T1000 (cell line): ENCODE data around the gene E2F2.

Source experiments
- DNase-seq: peaks from one replicate; lab custom pipeline; 2025; ENCODE audit warnings: mixed read lengths; lab: John Stamatoyannopoulos, UW

The E2F2 gene, protein sequence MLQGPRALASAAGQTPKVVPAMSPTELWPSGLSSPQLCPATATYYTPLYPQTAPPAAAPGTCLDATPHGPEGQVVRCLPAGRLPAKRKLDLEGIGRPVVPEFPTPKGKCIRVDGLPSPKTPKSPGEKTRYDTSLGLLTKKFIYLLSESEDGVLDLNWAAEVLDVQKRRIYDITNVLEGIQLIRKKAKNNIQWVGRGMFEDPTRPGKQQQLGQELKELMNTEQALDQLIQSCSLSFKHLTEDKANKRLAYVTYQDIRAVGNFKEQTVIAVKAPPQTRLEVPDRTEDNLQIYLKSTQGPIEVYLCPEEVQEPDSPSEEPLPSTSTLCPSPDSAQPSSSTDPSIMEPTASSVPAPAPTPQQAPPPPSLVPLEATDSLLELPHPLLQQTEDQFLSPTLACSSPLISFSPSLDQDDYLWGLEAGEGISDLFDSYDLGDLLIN

GRCh38 chr1:23530747-23531561 is at the start of gene E2F2:
TSS of gene E2F2 (minus strand) at chr1:23531233. CDS start at chr1:23530793, 440 bp downstream.
- DNase-seq = peak; percentile 79

GRCh38 chr1:23578997-23579363 is 47.9 kb upstream of the E2F2 start:
- DNase-seq = no peak

- DNase-seq = no peak
Measured at GRCh38 chr1:23578311-23578996, 47.4 kb upstream of the E2F2 start.

DNA sequence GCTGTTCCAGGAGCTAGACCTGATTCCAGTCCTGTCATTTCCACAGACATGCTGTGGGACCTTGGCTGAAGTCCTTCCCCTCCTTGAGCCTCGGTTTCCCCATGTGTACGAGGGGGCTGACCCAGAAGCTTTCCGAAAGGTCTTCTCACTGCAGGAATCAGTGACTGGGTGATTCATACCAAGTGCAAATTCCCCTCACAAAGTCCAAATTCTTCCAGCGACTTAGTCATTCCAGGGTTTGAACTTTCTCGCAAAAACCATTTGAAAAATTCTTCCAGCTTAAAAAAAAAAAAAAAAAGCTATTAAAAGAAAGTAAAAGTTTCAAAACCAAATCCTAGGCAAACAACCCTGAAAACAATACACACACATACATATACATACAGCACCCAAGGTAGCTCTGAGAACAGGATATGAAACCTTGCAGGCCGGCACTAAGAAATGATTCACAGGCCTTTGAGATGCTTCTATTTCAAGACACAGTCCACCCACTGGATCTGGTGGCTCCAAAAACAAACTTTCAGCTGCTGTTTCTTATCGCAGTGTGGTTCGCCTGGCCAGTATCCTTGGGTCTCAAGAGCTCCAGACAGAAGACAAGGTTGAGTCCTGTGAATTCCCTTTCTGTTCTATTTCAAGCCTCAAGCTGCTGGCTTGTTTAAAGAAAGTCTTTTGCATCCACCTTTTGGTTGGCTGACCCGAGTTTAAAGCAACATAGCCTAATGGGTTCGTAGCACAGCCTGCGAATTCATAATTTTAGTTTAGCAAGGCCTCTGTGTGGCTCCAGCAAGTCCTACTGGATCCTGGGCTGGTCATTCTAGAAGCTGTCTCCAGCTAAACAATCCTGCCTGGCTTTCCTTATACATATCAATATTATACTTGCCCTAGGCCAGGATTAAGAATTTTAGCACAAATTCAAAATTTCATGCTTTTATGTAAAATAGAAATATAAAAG is 46.3 kb upstream of the E2F2 start:
- DNase-seq = peak; percentile 23

- DNase-seq = no peak
Measured at GRCh38 chr1:23576338-23577055, 45.5 kb upstream of the E2F2 start.

DNA sequence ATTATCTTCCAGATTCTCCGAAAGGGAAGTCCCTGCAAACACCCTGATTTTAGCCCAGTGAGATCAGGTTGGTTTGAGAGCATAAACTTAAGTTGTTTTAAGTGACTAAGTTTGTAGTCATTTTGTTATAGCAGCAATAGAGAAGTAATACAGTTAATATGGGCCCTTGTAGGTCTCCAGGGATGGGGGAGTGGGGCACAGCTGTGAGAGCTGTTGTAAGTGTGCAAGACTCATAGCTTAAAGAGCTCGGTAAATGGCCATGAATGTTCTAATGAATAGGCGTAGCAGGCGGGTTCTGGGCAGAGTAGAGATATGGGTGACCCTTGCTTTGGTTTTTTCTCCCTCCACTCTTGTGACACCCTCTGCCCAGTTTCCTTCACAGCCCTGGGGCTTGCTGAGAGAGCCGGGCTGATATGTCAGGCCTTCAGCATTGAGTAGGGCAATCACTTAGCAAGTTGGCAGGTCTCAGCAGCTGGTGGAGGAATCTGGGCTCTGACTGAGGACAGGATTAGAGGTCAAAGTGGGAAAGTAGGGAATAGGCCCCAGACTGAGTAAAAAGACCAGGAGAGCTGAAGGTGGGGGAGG is 44.3 kb upstream of the E2F2 start:
- peak; percentile 27 for DNase-seq

DNA sequence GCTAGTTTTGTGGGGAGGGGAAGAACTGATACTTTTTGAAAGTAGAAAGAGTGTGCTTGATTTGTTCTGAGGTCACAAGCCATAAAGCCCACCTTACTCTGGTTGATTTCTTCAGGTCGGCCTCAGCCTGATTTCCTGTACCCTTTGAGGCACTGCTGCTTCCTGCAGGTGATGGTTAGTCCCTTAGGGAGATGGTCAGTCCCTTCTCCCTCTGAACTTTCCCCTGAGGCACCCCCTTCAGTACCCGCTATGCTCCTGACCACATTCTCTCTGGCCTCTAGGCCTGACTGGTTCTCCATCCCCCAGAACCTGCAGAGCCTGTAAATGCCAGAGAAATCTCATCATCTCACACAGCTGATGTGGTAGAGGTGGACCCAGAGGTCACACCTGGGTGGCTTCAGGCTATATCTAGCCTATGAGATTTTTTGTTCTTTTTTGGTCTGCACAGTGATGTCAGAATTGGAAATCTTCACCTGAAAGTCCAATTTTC is 43.3 kb upstream of the E2F2 start:
- DNase-seq = no peak

- no peak for DNase-seq
Measured at GRCh38 chr1:23573574-23574182, 42.6 kb upstream of the E2F2 start.

DNA sequence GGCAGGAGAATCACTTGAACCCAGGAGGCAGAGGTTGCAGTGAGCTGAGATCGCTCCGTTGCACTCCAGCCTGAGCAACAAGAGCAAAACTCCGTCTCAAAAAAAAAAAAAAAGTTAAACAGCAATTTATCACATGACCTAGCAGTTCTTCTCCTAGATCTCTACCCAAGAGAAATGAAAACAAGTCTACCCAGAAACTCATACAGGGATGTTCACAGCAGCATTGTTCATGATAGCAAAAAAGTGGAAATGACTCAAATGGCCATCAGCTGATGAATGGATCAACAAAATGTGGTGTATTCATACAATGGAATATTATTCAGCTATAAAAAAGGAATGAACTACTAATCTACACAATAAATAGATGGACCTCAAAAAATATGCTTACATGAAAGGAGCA is 40.4 kb upstream of the E2F2 start:
- no peak for DNase-seq

DNA sequence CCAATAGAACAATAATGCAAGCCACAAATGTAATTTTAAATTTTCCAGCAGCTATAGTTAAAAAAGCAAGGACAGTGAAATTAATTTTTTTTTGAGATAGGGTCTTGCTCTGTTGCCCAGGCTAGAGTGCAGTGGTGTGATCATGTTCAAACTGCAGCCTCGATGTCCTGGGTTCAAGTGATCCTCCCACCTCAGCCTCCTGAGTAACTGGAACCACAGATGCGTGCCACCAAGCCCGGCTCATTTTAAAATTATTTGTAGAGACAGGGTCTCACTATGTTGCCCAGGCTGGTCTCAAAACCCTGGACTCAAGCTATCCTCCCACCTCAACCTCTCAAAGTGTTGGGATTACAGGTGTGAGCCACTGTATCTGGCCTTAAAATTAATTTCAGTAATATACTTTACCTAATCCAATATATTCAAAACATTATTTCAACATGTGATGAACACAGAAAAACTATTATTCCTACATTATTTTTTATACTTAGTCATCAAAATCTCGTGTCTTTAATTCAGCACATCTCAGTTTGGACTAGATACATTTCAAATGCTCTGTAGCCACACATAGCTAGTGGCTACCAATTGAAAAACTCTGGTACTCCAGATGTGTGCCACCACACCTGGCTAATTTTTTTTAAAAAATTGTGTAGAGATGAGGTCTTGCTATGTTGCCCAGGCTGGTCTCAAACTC is 39.1 kb upstream of the E2F2 start:
- no peak for DNase-seq

DNA sequence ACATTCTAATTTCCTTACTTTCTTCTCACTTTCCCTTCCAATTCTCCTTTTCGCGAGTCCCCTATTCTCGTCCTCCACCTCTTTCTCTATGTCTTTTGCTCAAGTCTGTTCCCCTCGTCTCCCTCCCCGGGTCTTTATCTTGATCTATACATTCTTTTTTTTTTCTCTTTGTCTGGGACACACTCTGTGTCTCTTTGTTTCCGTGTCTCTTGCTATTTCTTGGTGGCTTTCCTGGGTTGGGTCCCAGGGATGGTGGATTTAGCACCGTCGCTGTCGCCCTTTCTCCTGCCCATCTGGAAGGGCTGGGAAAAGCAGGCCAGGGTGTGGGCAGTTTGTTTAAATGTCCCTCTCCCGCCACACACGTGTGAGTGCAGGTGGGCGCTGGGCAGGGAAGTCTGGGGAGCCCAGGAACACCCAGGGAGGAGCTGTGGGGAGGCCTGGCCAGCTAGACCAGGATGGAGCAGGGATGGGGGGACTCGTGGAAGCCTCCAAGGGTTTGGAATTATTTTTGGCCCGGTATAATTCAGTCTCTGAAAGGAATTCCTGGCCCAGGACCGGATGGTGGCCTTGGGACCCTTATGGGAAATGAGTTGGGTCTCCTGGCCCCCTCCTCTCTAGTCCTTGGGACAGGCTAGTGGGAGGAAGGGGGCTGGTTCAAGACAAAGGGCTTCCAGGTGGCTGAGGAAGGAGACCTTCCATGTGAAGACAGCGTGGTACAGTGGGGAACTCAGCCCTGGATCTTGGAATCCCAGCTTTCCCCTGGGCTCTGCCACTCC is 37.8 kb upstream of the E2F2 start:
- DNase-seq = no peak

DNA sequence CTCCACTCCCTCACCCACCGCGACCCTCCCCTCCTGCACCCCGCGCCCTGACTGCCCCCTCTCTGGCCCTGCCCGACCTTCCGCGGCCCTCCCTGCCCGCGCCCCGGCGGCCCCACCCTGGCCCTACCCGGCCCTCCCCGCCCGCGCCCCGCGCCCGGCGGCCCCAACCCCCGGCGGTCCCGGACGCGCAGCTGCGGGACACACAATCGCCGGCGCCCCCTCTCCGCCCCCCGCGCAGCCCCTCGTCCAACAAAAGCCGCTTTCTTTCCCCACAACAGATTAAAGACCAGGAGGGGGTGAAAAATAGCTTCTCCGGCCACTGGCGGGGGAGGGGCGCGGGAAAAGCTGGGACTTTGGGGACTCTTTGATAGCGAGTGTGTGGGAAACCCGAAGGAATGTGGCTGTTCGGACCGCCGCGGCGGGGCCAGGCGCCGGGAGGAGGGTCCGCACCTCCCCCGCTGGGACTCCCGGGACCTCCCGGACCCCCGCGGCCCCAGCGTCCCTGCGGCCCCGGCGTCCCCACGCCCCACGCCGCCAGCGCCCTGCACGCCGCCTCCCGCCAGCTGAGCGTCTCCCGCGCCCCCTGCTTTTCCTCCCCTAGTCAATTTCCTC is 37.1 kb upstream of the E2F2 start:
- DNase-seq = no peak

GRCh38 chr1:23567629-23567995 is 36.6 kb upstream of the E2F2 start:
- DNase-seq = no peak

- DNase-seq = no peak
Measured at GRCh38 chr1:23566304-23566703, 35.3 kb upstream of the E2F2 start.

DNA sequence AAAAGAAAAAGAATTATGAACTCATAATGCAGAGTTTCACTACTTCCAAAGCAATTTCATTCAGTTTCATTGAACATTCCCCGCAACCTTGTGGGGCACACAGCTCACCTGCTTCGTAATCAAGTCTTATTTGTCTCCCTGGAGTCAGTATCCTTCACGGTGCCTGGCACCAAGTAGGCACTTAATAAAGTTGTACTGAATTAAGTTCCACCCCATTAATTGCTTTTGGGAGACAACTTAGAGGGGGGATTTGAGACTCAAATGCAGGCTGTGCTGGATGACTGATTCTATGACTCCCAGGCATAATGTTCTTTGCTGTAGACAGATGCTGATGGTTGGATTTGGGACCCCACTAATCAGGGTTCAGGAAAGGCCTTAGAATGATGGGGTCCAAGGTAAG is 34.7 kb upstream of the E2F2 start:
- DNase-seq = no peak

GRCh38 chr1:23564529-23565122 is 33.6 kb upstream of the E2F2 start:
- no peak for DNase-seq

GRCh38 chr1:23563755-23564374 is 32.8 kb upstream of the E2F2 start:
- no peak for DNase-seq
